Muscle of leg (tissue), 11 donors: Measurements from ENCODE around the gene HTRA3. TPM values are rescaled to one million over a fixed set of nuclear protein-coding genes. Genes with fewer than 3 reads are reported as not detected.

ENCODE experiments used
- DNase-seq: peaks from one replicate; pipeline ENCODE4 v3.0.0; 2013
- H3K27ac ChIP-seq: one replicate; pipeline ENCODE4 v1.5.1; 2013; ENCODE audit warnings: mild to moderate bottlenecking, low read length, control low read depth
- H3K27me3 ChIP-seq: one replicate; pipeline ENCODE4 v1.6.1; 2013; ENCODE audit warnings: low read length; ENCODE audit not compliant: control insufficient read depth, insufficient read depth
- H3K36me3 ChIP-seq: one replicate; pipeline ENCODE4 v1.6.1; 2013; ENCODE audit warnings: low read length; ENCODE audit not compliant: control insufficient read depth, insufficient read depth
- H3K4me1 ChIP-seq: one replicate; pipeline ENCODE4 v1.6.1; 2013; ENCODE audit warnings: low read length; ENCODE audit not compliant: control insufficient read depth, insufficient read depth
- H3K4me3 ChIP-seq: one replicate; pipeline ENCODE4 v1.5.1; 2013; ENCODE audit warnings: low read length, control low read depth
- H3K9me3 ChIP-seq: replicated peaks from 2 replicates; pipeline ENCODE4 v1.6.1; 2013; ENCODE audit warnings: low read depth, low read length; ENCODE audit not compliant: control insufficient read depth
- WGBS: methylation state at CpG from one replicate; pipeline ENCODE4 v1.1.5; 2013; ENCODE audit warnings: missing lambda C conversion rate; ENCODE audit not compliant: insufficient coverage; 5-methylcytosine and 5-hydroxymethylcytosine counted together
- polyA plus RNA-seq, 8 donors: library from polyadenylated mRNA; unstranded; fragments of 120-200 nt; gene quantifications; one replicate each; pipeline versions ENCODE4 v1.2.1 to v1.2.3, GENCODE V29; 2013; ENCODE audit warnings: inconsistent platforms in 1 of 8, low replicate concordance in 1 of 8; ENCODE audit not compliant: insufficient read length in 8 of 8, insufficient read depth in 1 of 8
- total RNA-seq: library from RNA; stranded (reverse); fragments of 120-200 nt; gene quantifications from one replicate; pipeline ENCODE4 v1.2.4, GENCODE V29; 2013

The HTRA3 gene
- total and polyA plus RNA-seq, 9 donors = 40.7 to 87.4 (median 61.2) TPM

DNA sequence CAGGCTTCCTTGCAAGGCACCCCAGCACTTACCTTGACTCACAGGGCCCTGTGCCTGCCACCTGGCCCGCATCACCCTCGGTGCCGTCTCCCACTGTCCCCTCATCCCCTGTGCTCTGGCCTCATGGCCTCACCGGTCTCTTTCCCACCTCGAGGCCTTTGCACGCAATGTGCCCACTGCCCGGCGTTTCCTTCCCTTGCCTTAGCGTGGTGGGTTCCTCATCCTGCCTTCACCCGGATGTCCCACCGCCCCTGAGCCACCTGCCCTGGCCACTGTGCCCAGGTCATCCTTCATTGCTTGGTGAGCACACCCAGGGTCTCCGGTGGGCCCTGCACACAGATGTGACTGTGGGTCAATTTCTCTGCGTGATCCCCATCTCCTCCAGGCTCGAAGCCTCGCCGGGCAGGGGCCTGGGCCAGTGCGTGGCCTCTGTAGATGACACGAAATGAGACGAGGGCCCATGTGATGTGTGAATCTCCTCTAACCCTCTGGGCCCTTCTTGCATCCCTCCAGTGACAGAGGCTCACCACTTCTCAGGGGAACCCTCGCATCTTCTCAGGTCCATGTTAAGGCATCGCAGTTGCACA, 4.6 kb downstream of the HTRA3 start:
- WGBS = 75% methylated on average over 20 of the region's 21 CpGs
- no peak for DNase-seq
- Histone ChIP-seq H3K27ac (peak overlapping the region; percentile 67), H3K4me3 (no peak overlapping the region), H3K9me3 (no peaks in the 10 kb centered on the region), H3K4me1 (peaks cover 88% of the 10 kb centered on the region), H3K36me3 (peaks cover 6% of the 10 kb centered on the region), H3K27me3 (peaks cover 2% of the 10 kb centered on the region)

DNA sequence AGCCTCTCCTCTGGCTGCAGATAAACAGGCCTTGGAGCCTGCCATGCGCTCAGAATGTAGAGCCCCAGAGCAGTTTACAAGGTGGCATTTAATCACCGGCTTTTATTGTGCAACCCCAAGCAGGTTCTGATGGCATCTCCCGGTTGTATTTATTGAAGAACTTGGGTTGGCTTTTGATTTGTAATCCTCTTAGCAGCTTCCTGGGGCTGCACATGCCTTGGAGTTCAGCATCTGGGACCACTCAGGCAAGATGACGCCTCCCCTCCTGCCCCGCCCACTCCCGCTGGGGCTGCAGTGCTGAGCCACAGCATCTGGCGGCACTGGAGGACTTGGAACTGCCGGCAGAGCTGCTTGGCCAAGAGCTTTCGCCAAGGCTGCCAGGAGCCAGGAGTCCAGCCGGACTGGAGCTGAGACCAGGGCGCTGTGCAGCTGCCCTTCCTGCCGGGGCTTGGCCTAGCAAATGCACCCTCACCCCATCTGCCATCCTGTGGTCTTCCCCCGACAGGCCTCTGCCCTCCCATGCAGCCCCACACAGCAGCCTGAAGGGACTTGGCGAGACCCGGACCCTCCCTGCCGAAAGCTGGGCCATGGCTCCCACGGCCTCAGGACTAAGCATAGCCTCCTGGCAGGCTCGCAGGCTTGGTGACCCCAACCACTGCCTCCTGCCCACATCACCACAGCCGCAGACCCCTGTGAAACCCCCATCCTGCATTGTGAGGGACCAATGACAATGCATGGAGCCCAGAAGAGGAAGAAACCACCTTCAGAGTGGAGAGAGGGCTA, 5.4 kb downstream of the HTRA3 start:
- Histone ChIP-seq H3K4me1 (peaks cover 92% of the 10 kb centered on the region), H3K9me3 (no peaks in the 10 kb centered on the region), H3K27ac (peak overlapping the region; percentile 72), H3K36me3 (peaks cover 6% of the 10 kb centered on the region), H3K4me3 (no peak overlapping the region), H3K27me3 (peaks cover 2% of the 10 kb centered on the region)
- 21% methylated on average over 14 of the region's 19 CpGs for WGBS
- peak; percentile 96 for DNase-seq

DNA sequence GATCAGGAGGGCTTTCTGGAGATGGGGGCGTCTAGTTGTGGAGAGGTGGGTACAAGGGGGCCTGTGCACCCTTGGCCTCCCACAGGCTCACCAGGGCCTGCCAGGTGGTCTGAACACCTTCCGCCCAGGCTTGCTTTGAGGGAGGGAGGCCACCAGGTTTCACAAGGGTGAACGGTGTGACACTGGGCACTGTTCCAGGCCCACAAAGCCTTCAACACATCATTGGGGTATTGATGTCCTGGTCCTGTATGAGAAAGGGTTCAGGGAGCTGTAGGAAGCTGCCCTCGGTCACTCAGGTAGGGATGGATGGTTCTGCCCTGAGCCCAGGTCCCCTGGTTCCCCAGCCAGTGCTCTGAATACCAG, 6.0 kb downstream of the HTRA3 start:
- Histone ChIP-seq H3K4me1 (peaks cover 95% of the 10 kb centered on the region), H3K27me3 (peaks cover 2% of the 10 kb centered on the region), H3K27ac (peak overlapping the region; percentile 72), H3K9me3 (no peaks in the 10 kb centered on the region), H3K4me3 (no peak overlapping the region), H3K36me3 (peaks cover 6% of the 10 kb centered on the region)
- WGBS = 69% methylated on average over 4 of the region's 4 CpGs
- no peak for DNase-seq

DNA sequence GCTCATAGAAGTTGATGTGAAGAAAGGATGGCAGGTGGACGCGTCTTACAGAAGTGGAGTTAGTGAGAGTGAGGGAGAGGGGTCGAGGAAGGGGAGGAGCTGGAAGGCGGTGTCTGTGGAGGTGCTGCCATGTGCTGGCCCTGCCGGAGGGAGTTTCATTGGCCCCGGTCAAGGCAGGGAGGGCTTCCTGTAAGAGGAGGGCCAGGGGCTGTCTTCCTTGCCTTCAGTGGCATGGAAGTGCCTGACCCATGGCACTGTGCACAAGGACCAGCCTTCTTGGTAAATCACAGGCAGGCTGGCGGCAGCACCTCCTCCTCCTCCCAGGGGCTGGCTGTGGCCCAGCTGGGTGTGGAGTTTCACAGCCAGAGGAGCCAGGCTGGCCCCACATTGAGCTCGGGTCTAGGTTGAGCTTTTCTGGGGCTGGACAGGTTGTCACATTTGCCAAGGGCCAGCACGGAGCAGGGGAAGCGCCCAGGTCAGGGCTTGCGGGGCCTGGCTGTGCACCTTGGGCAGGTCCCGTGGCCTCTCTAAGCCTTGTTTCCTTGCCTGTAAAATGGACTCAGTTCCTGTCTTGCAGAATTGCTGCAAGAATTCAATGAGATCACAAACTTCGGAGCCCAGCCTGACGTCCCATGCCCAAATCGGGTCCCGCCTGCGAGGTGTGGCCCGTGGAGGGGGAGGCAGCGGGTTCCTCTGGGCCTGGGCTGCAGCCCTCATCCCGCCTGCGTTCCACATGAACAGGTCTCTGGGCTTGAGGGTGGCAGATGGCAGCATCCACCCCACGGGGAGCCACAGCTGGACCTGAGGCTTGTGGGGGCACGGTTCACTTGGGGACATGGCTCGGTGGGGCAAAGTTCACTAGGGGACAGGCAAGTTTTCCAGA, 7.0 kb downstream of the HTRA3 start:
- Histone ChIP-seq H3K4me1 (peaks cover 96% of the 10 kb centered on the region), H3K9me3 (no peaks in the 10 kb centered on the region), H3K27ac (no peak overlapping the region), H3K36me3 (peaks cover 5% of the 10 kb centered on the region), H3K27me3 (no peaks in the 10 kb centered on the region), H3K4me3 (no peak overlapping the region)
- peak; percentile 55 for DNase-seq
- WGBS = 67% methylated on average over 24 of the region's 24 CpGs

DNA sequence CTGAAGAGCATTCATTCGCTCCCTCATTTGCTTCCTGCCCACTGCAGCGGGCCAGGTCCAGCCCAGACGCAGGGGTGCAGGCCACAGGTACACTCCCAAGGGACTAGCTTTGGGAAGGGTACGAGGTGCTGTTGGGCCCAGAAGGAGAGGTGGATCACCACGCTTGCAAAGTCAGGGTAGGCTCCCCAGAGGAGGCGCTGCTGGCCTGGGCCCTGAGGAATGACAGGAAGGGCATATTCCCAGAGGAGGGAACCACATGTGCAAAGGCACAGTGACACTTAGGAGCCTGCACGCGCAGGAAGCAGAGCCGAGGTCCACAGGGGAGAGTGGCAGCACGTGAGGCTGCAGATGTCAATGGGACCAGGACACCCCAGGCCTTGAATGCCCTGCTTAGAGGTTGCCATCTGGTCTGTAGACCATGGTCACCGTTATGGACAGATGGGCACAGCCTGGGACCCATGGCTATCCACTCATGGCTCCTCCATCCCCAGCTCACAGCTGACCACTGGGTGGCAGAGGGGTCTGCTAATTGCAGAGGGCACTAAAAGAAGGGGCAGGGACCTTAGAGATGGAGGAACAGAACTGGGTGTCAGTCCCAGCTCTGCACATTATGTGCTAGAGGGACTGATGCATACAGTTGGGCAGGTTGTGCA, 7.9 kb downstream of the HTRA3 start:
- Histone ChIP-seq H3K9me3 (no peaks in the 10 kb centered on the region), H3K27ac (no peak overlapping the region), H3K4me1 (peaks cover 96% of the 10 kb centered on the region), H3K27me3 (no peaks in the 10 kb centered on the region), H3K36me3 (peaks cover 4% of the 10 kb centered on the region), H3K4me3 (no peak overlapping the region)
- 92% methylated on average over 8 of the region's 11 CpGs for WGBS
- DNase-seq = no peak

DNA sequence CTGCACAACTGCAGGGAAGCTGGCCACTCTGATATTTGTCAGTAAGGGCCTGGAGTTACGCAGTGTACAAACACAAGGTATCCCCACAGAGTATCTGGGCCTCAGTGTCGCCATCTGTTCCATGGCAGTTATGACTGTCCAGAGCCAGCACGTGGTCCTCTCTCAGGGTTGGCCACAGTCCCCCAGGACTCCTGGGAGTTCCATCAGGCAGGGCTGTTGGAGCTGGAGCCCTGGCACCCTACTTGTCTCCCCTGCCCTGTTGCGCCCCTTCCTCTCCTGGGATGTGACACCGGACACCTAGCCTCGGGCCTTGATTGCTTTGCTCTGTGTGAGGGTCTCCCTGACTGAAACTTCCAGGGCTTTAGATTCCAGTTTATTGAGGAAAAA, 8.4 kb downstream of the HTRA3 start:
- no peak for DNase-seq
- H3K27me3 ChIP-seq = no peaks in the 10 kb centered on the region
- H3K4me1 ChIP-seq = peaks cover 96% of the 10 kb centered on the region
- peaks cover 4% of the 10 kb centered on the region for H3K36me3 ChIP-seq
- H3K27ac ChIP-seq = peak overlapping the region; percentile 45
- WGBS = 64% methylated on average over 3 of the region's 6 CpGs
- no peak overlapping the region for H3K4me3 ChIP-seq
- no peaks in the 10 kb centered on the region for H3K9me3 ChIP-seq

DNA sequence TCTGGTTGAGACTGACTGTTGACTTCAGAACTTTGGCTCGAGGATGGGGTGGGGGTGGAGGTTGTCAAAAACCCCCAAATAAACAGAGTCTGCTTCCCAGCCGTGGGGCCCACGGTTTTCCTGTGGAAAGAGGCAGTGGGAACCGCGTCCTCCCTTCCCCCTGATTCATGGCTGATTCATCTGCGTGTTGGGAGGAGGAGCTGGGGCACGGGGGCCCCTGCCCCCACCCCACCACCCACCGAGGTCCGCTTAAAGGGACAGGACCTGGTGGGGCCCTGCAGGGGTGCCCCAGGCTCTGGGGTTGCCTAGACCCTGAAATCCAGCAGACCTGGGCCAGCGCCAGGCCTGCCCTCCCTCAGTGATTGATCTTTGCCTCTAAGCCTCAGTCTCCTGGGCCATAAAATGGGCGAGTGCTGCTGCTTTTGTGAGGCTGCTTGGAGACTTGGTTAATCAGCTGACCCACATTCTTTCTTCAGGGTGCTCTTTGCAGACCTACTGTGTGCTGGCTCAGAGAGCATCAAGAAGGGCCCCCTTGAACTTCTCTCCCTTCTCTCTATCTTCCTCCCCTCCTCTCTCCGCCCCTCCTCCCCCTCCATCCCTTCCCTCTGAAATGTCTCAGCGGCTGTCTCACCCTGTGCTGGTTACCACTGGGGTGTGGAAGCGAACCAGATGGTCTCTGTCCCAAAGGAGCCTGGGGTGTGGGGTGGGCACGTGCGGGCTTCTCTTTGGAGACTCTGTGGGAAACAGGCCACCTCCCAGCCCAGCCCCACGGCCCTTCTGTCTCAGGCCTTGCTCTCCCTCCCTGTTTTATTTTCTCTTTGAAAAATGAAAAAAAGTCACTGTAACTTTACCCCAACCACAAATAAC, 9.1 kb downstream of the HTRA3 start:
- Histone ChIP-seq H3K27me3 (no peaks in the 10 kb centered on the region), H3K4me1 (peaks cover 92% of the 10 kb centered on the region), H3K36me3 (peaks cover 4% of the 10 kb centered on the region), H3K27ac (no peak overlapping the region), H3K4me3 (no peak overlapping the region), H3K9me3 (no peaks in the 10 kb centered on the region)
- 80% methylated on average over 1 of the region's 17 CpGs for WGBS
- DNase-seq = peak; percentile 93

DNA sequence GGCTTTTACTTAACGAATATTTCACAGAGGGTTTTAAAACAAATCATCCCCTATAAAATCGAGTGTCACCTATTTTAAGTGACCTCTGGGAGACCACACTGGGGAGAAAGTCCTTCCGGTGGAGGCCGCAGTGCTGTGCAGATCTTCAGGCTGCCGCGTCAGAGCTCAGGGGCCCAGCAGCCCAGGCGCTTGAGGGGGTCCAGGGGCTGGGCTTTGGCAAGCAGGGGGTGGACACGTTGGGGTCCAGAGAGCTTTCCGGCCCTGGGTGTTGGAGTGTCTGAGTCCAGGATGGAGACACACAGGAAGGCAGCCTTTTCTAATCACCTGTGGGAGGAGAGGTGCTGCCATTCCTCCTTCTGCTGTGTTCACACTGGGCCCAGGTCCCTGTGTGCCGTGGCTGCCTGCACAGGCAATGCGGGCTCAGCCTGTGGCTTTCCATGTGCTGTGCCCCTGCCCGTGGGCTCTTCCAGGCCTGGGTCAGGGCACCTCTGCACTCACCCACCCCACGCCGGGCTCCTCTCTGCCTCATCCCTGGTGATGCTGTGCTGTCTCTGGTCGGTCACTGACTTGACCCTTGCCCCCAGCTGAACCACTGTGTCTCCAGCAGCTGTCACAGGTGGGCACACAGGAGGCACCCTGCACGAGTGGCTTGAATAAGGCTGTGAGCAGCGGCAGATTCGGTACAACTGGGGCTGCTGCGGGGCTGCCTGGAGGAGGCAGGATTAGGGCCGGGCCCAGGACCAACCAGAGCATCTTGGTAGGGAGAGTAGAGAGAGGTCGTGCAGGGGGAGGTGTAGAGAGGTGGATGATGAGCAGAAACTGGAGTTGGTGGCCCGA, 10.0 kb downstream of the HTRA3 start:
- Histone ChIP-seq H3K4me3 (no peak overlapping the region), H3K4me1 (peaks cover 86% of the 10 kb centered on the region), H3K27me3 (no peaks in the 10 kb centered on the region), H3K36me3 (no peaks in the 10 kb centered on the region), H3K9me3 (no peaks in the 10 kb centered on the region), H3K27ac (no peak overlapping the region)
- DNase-seq = no peak
- WGBS = 71% methylated on average over 19 of the region's 22 CpGs
